Caco-2 (cell line): ENCODE data around the gene F3. TPM values are rescaled to one million over a fixed set of nuclear protein-coding genes. Genes with fewer than 3 reads are reported as not detected.

ENCODE experiments used
- Bru-seq: library from RNA; stranded (reverse); fragments of 400-500 nt; gene quantifications from one replicate; lab custom pipeline; 2021; lab: Mats Ljungman, UMichigan
- BruChase-seq, 2 experiments: library from RNA; stranded (reverse); fragments of 400-500 nt; gene quantifications; one replicate each; lab custom pipeline; 2021; lab: Mats Ljungman, UMichigan
- BruUV-seq: library from RNA; stranded (reverse); fragments of 400-500 nt; replicated peaks from 2 replicates; lab custom pipeline; 2021; lab: Mats Ljungman, UMichigan
- CTCF ChIA-PET: fragments of 300-600 bp; sonication (Branson Sonifier 250); formaldehyde crosslinking; loops from one replicate; lab custom pipeline; 2022; ENCODE audit warnings: antibody characterized with exemption; lab: Charles Lee
- POLR2A ChIA-PET: fragments of 300-600 bp; sonication (Branson Sonifier 250); formaldehyde crosslinking; loops from one replicate; lab custom pipeline; 2022; ENCODE audit warnings: antibody characterized with exemption; lab: Charles Lee
- DNase-seq, 2 experiments: peaks; one replicate each; pipeline versions ENCODE4 v3.0.0 to v3.0.0-alpha.2; 2020 to 2022
- H3K27me3 ChIP-seq: replicated peaks from 2 replicates; pipeline ENCODE4 v1.6.0; 2011; ENCODE audit warnings: low read length; ENCODE audit not compliant: control insufficient read depth, insufficient read depth
- H3K36me3 ChIP-seq: 2 replicates; pipeline ENCODE4 v1.5.1; 2011; ENCODE audit warnings: low read length; ENCODE audit not compliant: control insufficient read depth, insufficient read depth
- H3K4me1 ChIP-seq: fragments of 250-450 bp; sonication (Bioruptor Pico); 2 replicates; pipeline ENCODE4 v1.5.1; 2020; ENCODE audit warnings: mild to moderate bottlenecking
- H3K4me3 ChIP-seq: 2 replicates; pipeline ENCODE4 v1.5.1; 2011; ENCODE audit warnings: low read depth, mild to moderate bottlenecking, control low read depth, low read length
- H3K9me3 ChIP-seq: fragments of 250-450 bp; sonication (Bioruptor Pico); 2 replicates; pipeline ENCODE4 v1.5.1; 2020; ENCODE audit warnings: mild to moderate bottlenecking, moderate library complexity
- H3K27ac Mint-ChIP-seq: one replicate; pipeline ENCODE4 v1.8.0; 2022; ENCODE audit warnings: mixed read lengths; ENCODE audit not compliant: unreplicated experiment
- H3K27me3 Mint-ChIP-seq: one replicate; pipeline ENCODE4 v1.8.0; 2022; ENCODE audit warnings: mixed read lengths; ENCODE audit not compliant: insufficient read depth, unreplicated experiment
- H3K36me3 Mint-ChIP-seq: one replicate; pipeline ENCODE4 v1.8.0; 2022; ENCODE audit warnings: mild to moderate bottlenecking, mixed read lengths; ENCODE audit not compliant: insufficient read depth, unreplicated experiment
- H3K4me1 Mint-ChIP-seq: one replicate; pipeline ENCODE4 v1.8.0; 2022; ENCODE audit warnings: low read depth, mixed read lengths; ENCODE audit not compliant: unreplicated experiment
- H3K4me3 Mint-ChIP-seq: one replicate; pipeline ENCODE4 v1.8.0; 2022; ENCODE audit warnings: mild to moderate bottlenecking, moderate library complexity, mixed read lengths; ENCODE audit not compliant: unreplicated experiment
- H3K9me3 Mint-ChIP-seq: one replicate; pipeline ENCODE4 v1.8.0; 2022; ENCODE audit warnings: mixed read lengths; ENCODE audit not compliant: unreplicated experiment
- CTCF ChIP-seq, 2 experiments: fragments of 200-600 bp in 1 of 2; IDR thresholded peaks; 1 replicate in 1 of 2; 2 replicates in 1 of 2; pipeline versions ENCODE4 v1.5.1 to v1.8.0; 2011 to 2022; ENCODE audit warnings: antibody characterized with exemption in 1 of 2, control low read depth in 1 of 2, inconsistent platforms in 1 of 2, low read depth in 1 of 2, low read length in 1 of 2, mild to moderate bottlenecking in 1 of 2, moderate library complexity in 1 of 2; ENCODE audit not compliant: insufficient read depth in 1 of 2, severe bottlenecking in 1 of 2, unreplicated experiment in 1 of 2
- intact Hi-C: fragments of 100-400 bp; cut with micrococcal nuclease; formaldehyde crosslinking; loops from one replicate; pipeline ENCODE4 v1.10.0; 2022; ENCODE audit not compliant: unreplicated experiment
- long read RNA-seq: library from polyadenylated mRNA; stranded (forward); transcript quantifications from one replicate; pipeline ENCODE4 v2.0.0, GENCODE V29; 2022
- total RNA-seq: library from RNA; stranded (reverse); gene quantifications from 2 replicates; pipeline ENCODE4 v1.2.3, GENCODE V29; 2022

Gene F3
- total RNA-seq (21.7 and 28.5 TPM in 2 replicates), Bru-seq, nascent RNA (percentile 91 among the genes with signal in this experiment), BruChase-seq, experiment 1, labeled RNA remaining after a 2-hour chase (percentile 90 among the genes with signal in this experiment), BruChase-seq, experiment 2, labeled RNA remaining after a 6-hour chase (percentile 80 among the genes with signal in this experiment)
- long read RNA-seq, transcript F3-201 (6 exons, 2,287 nt), result major isoform, 12 of 20 reads
- long read RNA-seq, partial matches to known transcripts, result 2 of 20 reads
- long read RNA-seq, other reads (novel, unspliced or antisense), result 5 of 20 reads

- TF ChIP-seq CTCF (IDR thresholded peaks at IDR 0.05; ENCODE audit: insufficient read depth in 1 of 2, low read depth in 1 of 2, low read length in 1 of 2, severe bottlenecking in 1 of 2, unreplicated experiment in 1 of 2), result peak in 1 of 2 experiments; percentile 15
- Mint-ChIP-seq H3K27me3 (no peaks in the 10 kb centered on the region), H3K4me1 (peaks cover 11% of the 10 kb centered on the region), H3K9me3 (no peaks in the 10 kb centered on the region), H3K27ac (peak within 1 kb of the TSS; percentile 86), H3K36me3 (peaks cover 24% of the 10 kb centered on the region), H3K4me3 (peak within 1 kb of the TSS; percentile 86)
- no peaks in the 10 kb centered on the region for H3K36me3 ChIP-seq
- DNase-seq, result peak; percentile 90 to 91
- H3K4me3 ChIP-seq, result peak within 1 kb of the TSS; percentile 83
- peaks cover 18% of the 10 kb centered on the region for H3K4me1 ChIP-seq
- ChIA-PET CTCF (interaction anchor here (1.1 to 1.6 kb wide), 2 partner anchors 58 to 65 kb away, joined by 3 to 4 read pairs; no protein-coding TSS in a partner anchor), POLR2A (interaction anchor here (0.7 to 1.0 kb wide), 2 partner anchors 9 to 172 kb away, joined by 3 to 4 read pairs; no protein-coding TSS in a partner anchor)
- intact Hi-C loops, result loop anchor here (1.0 to 2.0 kb wide), 2 partner anchors 12 to 57 kb away; no protein-coding TSS in a partner anchor
- BruUV-seq, result no TSS peak
- H3K27me3 ChIP-seq, result no peaks in the 10 kb centered on the region
- H3K9me3 ChIP-seq, result no peaks in the 10 kb centered on the region
Measured at GRCh38 chr1:94541246-94542087, at the start of gene F3. Gene F3, minus strand, starts transcription at chr1:94541759. Its CDS starts 123 bp downstream, at chr1:94541636.

GRCh38 chr1:94590203-94591137 is 48.9 kb upstream of the F3 start:
- H3K36me3 Mint-ChIP-seq, result no peaks in the 10 kb centered on the region
- peak overlapping the region; percentile 3 for H3K27ac Mint-ChIP-seq
- ChIA-PET POLR2A (no interaction called here), CTCF (no interaction called here)
- intact Hi-C loops, result no loop called here
- peaks cover 14% of the 10 kb centered on the region for H3K4me1 ChIP-seq
- TF ChIP-seq CTCF (IDR thresholded peaks at IDR 0.05; ENCODE audit: insufficient read depth in 1 of 2, low read depth in 1 of 2, low read length in 1 of 2, severe bottlenecking in 1 of 2, unreplicated experiment in 1 of 2), result no peak
- no peaks in the 10 kb centered on the region for H3K27me3 Mint-ChIP-seq
- H3K4me3 Mint-ChIP-seq, result no peak overlapping the region
- no peaks in the 10 kb centered on the region for H3K9me3 Mint-ChIP-seq
- no TSS peak for BruUV-seq
- H3K4me3 ChIP-seq, result no peak overlapping the region
- no peaks in the 10 kb centered on the region for H3K27me3 ChIP-seq
- H3K36me3 ChIP-seq, result no peaks in the 10 kb centered on the region
- DNase-seq, result no peak
- H3K4me1 Mint-ChIP-seq, result peaks cover 8% of the 10 kb centered on the region
- no peaks in the 10 kb centered on the region for H3K9me3 ChIP-seq
